H9 (cell line): ENCODE results near the gene DHH. TPM values are rescaled to one million over a fixed set of nuclear protein-coding genes. Genes with fewer than 3 reads are reported as not detected.

ENCODE experiments used
- DNase-seq: peaks from one replicate; pipeline ENCODE4 v3.0.0-alpha.2; 2017
- H2AFZ ChIP-seq: one replicate; pipeline ENCODE4 v1.6.1; 2013; ENCODE audit warnings: mild to moderate bottlenecking, low read length, control low read depth, moderate library complexity
- H2AK5ac ChIP-seq: 2 replicates; pipeline ENCODE4 v1.6.1; 2013; ENCODE audit warnings: low read length, control low read depth, mixed read lengths; ENCODE audit not compliant: insufficient read length
- H2BK120ac ChIP-seq: one replicate; pipeline ENCODE4 v1.6.1; 2013; ENCODE audit warnings: low read depth, mild to moderate bottlenecking, low read length, control low read depth, inconsistent platforms; ENCODE audit not compliant: poor library complexity, severe bottlenecking
- H2BK12ac ChIP-seq: 2 replicates; pipeline ENCODE4 v1.6.1; 2013; ENCODE audit warnings: low read length, control low read depth, mixed read lengths, low read depth; ENCODE audit not compliant: insufficient read length
- H2BK15ac ChIP-seq: 2 replicates; pipeline ENCODE4 v1.6.1; 2013; ENCODE audit warnings: low read depth, low read length, control low read depth
- H2BK20ac ChIP-seq: one replicate; pipeline ENCODE4 v1.6.1; 2013; ENCODE audit warnings: low read depth, mild to moderate bottlenecking, low read length, control low read depth, inconsistent platforms; ENCODE audit not compliant: poor library complexity, severe bottlenecking
- H2BK5ac ChIP-seq: 2 replicates; pipeline ENCODE4 v1.6.1; 2013; ENCODE audit warnings: low read length, control low read depth, mixed read lengths; ENCODE audit not compliant: insufficient read length
- H3K14ac ChIP-seq: 2 replicates; pipeline ENCODE4 v1.6.1; 2013; ENCODE audit warnings: low read length, control low read depth; ENCODE audit not compliant: insufficient read depth
- H3K18ac ChIP-seq: 2 replicates; pipeline ENCODE4 v1.6.1; 2013; ENCODE audit warnings: low read depth, mild to moderate bottlenecking, mixed read lengths, low read length, control low read depth; ENCODE audit not compliant: insufficient read length
- H3K23ac ChIP-seq: 2 replicates; pipeline ENCODE4 v1.6.1; 2013; ENCODE audit warnings: low read length, control low read depth, mixed read lengths, low read depth; ENCODE audit not compliant: insufficient read length
- H3K23me2 ChIP-seq: 2 replicates; pipeline ENCODE4 v1.6.1; 2013; ENCODE audit warnings: low read depth, mild to moderate bottlenecking, mixed read lengths, low read length, control low read depth; ENCODE audit not compliant: insufficient read length, poor library complexity, severe bottlenecking
- H3K27ac ChIP-seq: 2 replicates; pipeline ENCODE4 v1.5.1; 2013; ENCODE audit warnings: low read length, control low read depth, mixed read lengths, low read depth; ENCODE audit not compliant: insufficient read length
- H3K27me3 ChIP-seq: 2 replicates; pipeline ENCODE4 v1.6.1; 2013; ENCODE audit warnings: low read length, control low read depth, inconsistent platforms; ENCODE audit not compliant: insufficient read depth
- H3K4ac ChIP-seq: 2 replicates; pipeline ENCODE4 v1.6.1; 2013; ENCODE audit warnings: low read depth, mild to moderate bottlenecking, control low read depth, inconsistent platforms, low read length, moderate library complexity
- H3K4me1 ChIP-seq: 2 replicates; pipeline ENCODE4 v1.6.1; 2013; ENCODE audit warnings: low read length, control low read depth, inconsistent platforms; ENCODE audit not compliant: insufficient read depth
- H3K4me2 ChIP-seq: 2 replicates; pipeline ENCODE4 v1.6.1; 2013; ENCODE audit warnings: low read length, control low read depth, mixed read lengths; ENCODE audit not compliant: insufficient read length, insufficient read depth
- H3K56ac ChIP-seq: 2 replicates; pipeline ENCODE4 v1.6.1; 2013; ENCODE audit warnings: low read depth, mild to moderate bottlenecking, mixed read lengths, low read length, control low read depth; ENCODE audit not compliant: insufficient read length
- H3K79me1 ChIP-seq: 2 replicates; pipeline ENCODE4 v1.6.1; 2013; ENCODE audit warnings: low read depth, mild to moderate bottlenecking, moderate library complexity, low read length, control low read depth, inconsistent platforms; ENCODE audit not compliant: insufficient read depth, poor library complexity, severe bottlenecking
- H3K79me2 ChIP-seq: 2 replicates; pipeline ENCODE4 v1.6.1; 2013; ENCODE audit warnings: low read length, control low read depth, inconsistent platforms; ENCODE audit not compliant: insufficient read depth
- H3K9ac ChIP-seq: 2 replicates; pipeline ENCODE4 v1.6.1; 2013; ENCODE audit warnings: low read length, control low read depth, mixed read lengths; ENCODE audit not compliant: insufficient read length; ENCODE audit errors: extremely low read depth
- H3K9me3 ChIP-seq: one replicate; pipeline ENCODE4 v1.6.1; 2013; ENCODE audit warnings: low read depth, low read length, inconsistent platforms; ENCODE audit not compliant: control insufficient read depth
- H3T11ph ChIP-seq: one replicate; pipeline ENCODE4 v1.6.1; 2013; ENCODE audit warnings: mild to moderate bottlenecking, low read length, control low read depth, inconsistent platforms
- H4K20me1 ChIP-seq: one replicate; pipeline ENCODE4 v1.6.1; 2013; ENCODE audit not compliant: control insufficient read depth, insufficient read length, insufficient read depth
- H4K5ac ChIP-seq: 2 replicates; pipeline ENCODE4 v1.6.1; 2013; ENCODE audit warnings: low read depth, mild to moderate bottlenecking, mixed read lengths, low read length, control low read depth; ENCODE audit not compliant: insufficient read length
- H4K8ac ChIP-seq: replicated peaks from 2 replicates; pipeline ENCODE4 v1.6.1; 2013; ENCODE audit warnings: low read length, control low read depth, mixed read lengths, low read depth; ENCODE audit not compliant: insufficient read length
- H4K91ac ChIP-seq: 2 replicates; pipeline ENCODE4 v1.6.1; 2013; ENCODE audit warnings: low read depth, mild to moderate bottlenecking, moderate library complexity, mixed read lengths, low read length, control low read depth; ENCODE audit not compliant: insufficient read length
- H3K27ac Mint-ChIP-seq, 3 experiments: 2 replicates in 2 of 3; 3 replicates in 1 of 3; pipeline ENCODE4 v1.8.0; 2020 to 2021; ENCODE audit warnings: mixed read lengths in 3 of 3, mild to moderate bottlenecking in 1 of 3, moderate library complexity in 1 of 3
- H3K27me3 Mint-ChIP-seq: 2 replicates; pipeline ENCODE4 v1.8.0; 2021; ENCODE audit warnings: low read depth, mild to moderate bottlenecking, moderate library complexity, mixed read lengths
- H3K36me3 Mint-ChIP-seq, 3 experiments: 2 replicates in 2 of 3; 3 replicates in 1 of 3; pipeline ENCODE4 v1.8.0; 2020 to 2021; ENCODE audit warnings: low read depth in 3 of 3, mixed read lengths in 3 of 3; ENCODE audit not compliant: insufficient read depth in 1 of 3
- H3K4me1 Mint-ChIP-seq, 2 experiments: 2 replicates each; pipeline ENCODE4 v1.8.0; 2020; ENCODE audit warnings: mixed read lengths in 2 of 2
- H3K4me3 Mint-ChIP-seq, 2 experiments: 2 replicates in 1 of 2; 3 replicates in 1 of 2; pipeline ENCODE4 v1.8.0; 2020 to 2021; ENCODE audit warnings: mild to moderate bottlenecking in 2 of 2, mixed read lengths in 2 of 2, moderate library complexity in 1 of 2
- H3K9me3 Mint-ChIP-seq, 2 experiments: 2 replicates in 1 of 2; 3 replicates in 1 of 2; pipeline ENCODE4 v1.8.0; 2020; ENCODE audit warnings: mild to moderate bottlenecking in 2 of 2, mixed read lengths in 2 of 2, moderate library complexity in 1 of 2
- CTCF ChIP-seq: fragments of 200-600 bp; sonication (generic); conservative IDR thresholded peaks from 3 replicates; pipeline ENCODE4 v1.8.0; 2021; ENCODE audit warnings: antibody characterized with exemption, mild to moderate bottlenecking
- WGBS: extraction: QIAGEN DNeasy Blood & Tissue Kit; methylation state at CpG from one replicate; pipeline ENCODE4 v1.1.7; 2013; ENCODE audit warnings: missing lambda C conversion rate, low lambda C conversion rate, mixed read lengths; ENCODE audit not compliant: insufficient read length; ENCODE audit errors: extremely low coverage; 5-methylcytosine and 5-hydroxymethylcytosine counted together
- total RNA-seq: library from RNA; stranded (reverse); gene quantifications from 2 replicates; pipeline ENCODE4 v1.2.1, GENCODE V29; 2021

DHH gene
- total RNA-seq, 1 experiment from 2014 or later: 0.20 TPM

GRCh38 chr12:49098703-49099102 is 4.1 kb upstream of the DHH start:
- peaks cover 12 to 16% of the 10 kb centered on the region in 2 experiments for H3K4me1 Mint-ChIP-seq
- no CpG with 5 or more reads among the region's 2 CpGs for WGBS
- H3K4ac ChIP-seq: no peak overlapping the region
- no peak overlapping the region for H2AFZ ChIP-seq
- no peaks in the 10 kb centered on the region for H3K4me1 ChIP-seq
- H4K8ac ChIP-seq: no peak overlapping the region
- TF ChIP-seq CTCF: no peak
- H3K4me2 ChIP-seq: no peak overlapping the region
- H4K91ac ChIP-seq: no peak overlapping the region
- no peak overlapping the region for H2BK5ac ChIP-seq
- no peak overlapping the region for H3K9ac ChIP-seq
- H2AK5ac ChIP-seq: no peak overlapping the region
- DNase-seq: no peak
- no peak overlapping the region for H3K27ac ChIP-seq
- no peak overlapping the region for H3K4me3 Mint-ChIP-seq
- H3K18ac ChIP-seq: no peak overlapping the region
- no peak overlapping the region for H3K23ac ChIP-seq
- H2BK120ac ChIP-seq: no peak overlapping the region
- H3K23me2 ChIP-seq: peaks cover 6% of the 10 kb centered on the region
- no peak overlapping the region for H3K14ac ChIP-seq
- H3K27me3 Mint-ChIP-seq: peaks cover 23% of the 10 kb centered on the region
- no peaks in the 10 kb centered on the region for H3K9me3 ChIP-seq
- H4K20me1 ChIP-seq: no peaks in the 10 kb centered on the region
- no peaks in the 10 kb centered on the region for H3K79me2 ChIP-seq
- H3K27me3 ChIP-seq: peaks cover 13% of the 10 kb centered on the region; the same call in 1 of the 2 replicates
- H2BK15ac ChIP-seq: no peak overlapping the region
- H3K79me1 ChIP-seq: no peaks in the 10 kb centered on the region
- H3T11ph ChIP-seq: no peak overlapping the region
- H4K5ac ChIP-seq: no peak overlapping the region
- no peaks in the 10 kb centered on the region; a peak in 1 of 5 replicates for H3K9me3 Mint-ChIP-seq
- H3K36me3 Mint-ChIP-seq: peaks cover 2 to 59% (median 52%) of the 10 kb centered on the region in 3 experiments; a peak in 6 of 7 replicates
- no peak overlapping the region for H2BK20ac ChIP-seq
- no peak overlapping the region for H3K56ac ChIP-seq
- H3K27ac Mint-ChIP-seq: no peak overlapping the region
- no peak overlapping the region for H2BK12ac ChIP-seq
